PC-3 (cell line): ENCODE measurements around the gene PDYN.

Experiments
- EZH2 ChIP-seq: fragments of 300-600 bp; sonication (generic); IDR thresholded peaks from one replicate; pipeline ENCODE4 v1.6.1; 2017; ENCODE audit warnings: antibody characterized with exemption, mild to moderate bottlenecking, low read length; ENCODE audit not compliant: unreplicated experiment
- TF ChIP-seq, protein P1 (sequence below): fragments of 300-600 bp; sonication (generic); conservative IDR thresholded peaks from 2 replicates; pipeline ENCODE4 v1.5.1; 2017; ENCODE audit warnings: antibody characterized with exemption, low read depth, mild to moderate bottlenecking, low read length

DNA sequence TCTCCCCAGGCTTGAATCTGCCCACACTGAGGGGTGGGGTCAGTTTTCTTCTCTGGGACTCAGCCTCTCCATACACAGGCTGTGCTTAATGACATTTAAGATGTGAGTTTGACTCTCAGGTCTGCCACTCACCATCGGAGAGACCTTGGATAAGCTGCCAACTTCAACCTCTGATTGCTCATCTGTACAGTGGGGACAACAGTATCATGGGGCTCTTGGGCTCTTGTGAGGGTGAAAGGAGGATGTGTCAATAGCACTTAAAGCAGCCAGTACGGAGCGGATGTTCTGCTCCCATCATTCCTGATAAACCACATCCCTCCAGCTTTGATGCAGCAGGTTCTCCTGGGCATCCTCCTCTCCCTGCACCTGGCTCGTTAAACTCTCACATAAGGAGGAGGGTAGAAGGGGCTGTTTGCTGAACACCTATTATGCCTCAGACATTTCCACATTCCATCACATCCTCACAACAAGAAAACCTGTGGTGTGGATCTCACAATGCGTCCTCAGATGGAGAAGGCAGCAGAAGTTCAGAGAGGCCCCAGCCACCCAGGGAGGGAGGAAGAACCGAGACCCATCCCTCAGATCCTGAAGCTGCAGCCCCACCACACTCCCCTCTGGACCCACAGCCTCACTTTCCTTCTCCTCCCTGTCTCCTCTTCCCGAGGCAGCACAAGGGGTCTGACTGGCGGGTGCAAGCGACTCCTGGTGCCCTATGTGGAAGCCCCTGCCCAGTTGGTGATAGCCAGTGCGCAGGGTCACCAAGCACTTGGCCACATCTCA lies 1.9 kb upstream of the PDYN start:
- TF ChIP-seq, protein P1, sequence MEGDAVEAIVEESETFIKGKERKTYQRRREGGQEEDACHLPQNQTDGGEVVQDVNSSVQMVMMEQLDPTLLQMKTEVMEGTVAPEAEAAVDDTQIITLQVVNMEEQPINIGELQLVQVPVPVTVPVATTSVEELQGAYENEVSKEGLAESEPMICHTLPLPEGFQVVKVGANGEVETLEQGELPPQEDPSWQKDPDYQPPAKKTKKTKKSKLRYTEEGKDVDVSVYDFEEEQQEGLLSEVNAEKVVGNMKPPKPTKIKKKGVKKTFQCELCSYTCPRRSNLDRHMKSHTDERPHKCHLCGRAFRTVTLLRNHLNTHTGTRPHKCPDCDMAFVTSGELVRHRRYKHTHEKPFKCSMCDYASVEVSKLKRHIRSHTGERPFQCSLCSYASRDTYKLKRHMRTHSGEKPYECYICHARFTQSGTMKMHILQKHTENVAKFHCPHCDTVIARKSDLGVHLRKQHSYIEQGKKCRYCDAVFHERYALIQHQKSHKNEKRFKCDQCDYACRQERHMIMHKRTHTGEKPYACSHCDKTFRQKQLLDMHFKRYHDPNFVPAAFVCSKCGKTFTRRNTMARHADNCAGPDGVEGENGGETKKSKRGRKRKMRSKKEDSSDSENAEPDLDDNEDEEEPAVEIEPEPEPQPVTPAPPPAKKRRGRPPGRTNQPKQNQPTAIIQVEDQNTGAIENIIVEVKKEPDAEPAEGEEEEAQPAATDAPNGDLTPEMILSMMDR: no peak
- TF ChIP-seq EZH2: no peak
